NCI-H2029 treated with DMSO at 0.1 percent for 48 hours (cell line): Measurements from ENCODE around the gene PDZK1IP1.
"Not testable (repeated sequence)": the region's sequence is repeated elsewhere in the genome, so short reads cannot be mapped to it uniquely, and the experiment has no call there.

Experiments used
- DNase-seq: peaks from one replicate; lab custom pipeline; 2025; lab: John Stamatoyannopoulos, UW

Gene PDZK1IP1

GRCh38 chr1:47181095-47181954 lies 8.5 kb downstream of the PDZK1IP1 start:
- DNase-seq, result no peak

GRCh38 chr1:47180603-47181094 lies 9.2 kb downstream of the PDZK1IP1 start:
- peak; percentile 97 for DNase-seq

GRCh38 chr1:47179988-47180563 lies 9.8 kb downstream of the PDZK1IP1 start:
- peak; percentile 93 for DNase-seq

- peak; percentile 97 for DNase-seq
These were observed 10.5 kb downstream of the PDZK1IP1 start for GRCh38 chr1:47179017-47179987.

- no peak for DNase-seq
These were observed 11.2 kb downstream of the PDZK1IP1 start for GRCh38 chr1:47178654-47179016.

GRCh38 chr1:47178020-47178419 lies 11.8 kb downstream of the PDZK1IP1 start:
- no peak for DNase-seq

- DNase-seq, result peak; percentile 95
These were observed 14.5 kb downstream of the PDZK1IP1 start for GRCh38 chr1:47175227-47175934.

- DNase-seq, result no peak
These were observed 15.2 kb downstream of the PDZK1IP1 start for GRCh38 chr1:47174656-47175020.

GRCh38 chr1:47172782-47173181 lies 17.1 kb downstream of the PDZK1IP1 start:
- DNase-seq, result no peak

- no peak for DNase-seq
These were observed 25.3 kb downstream of the PDZK1IP1 start for GRCh38 chr1:47164552-47164951.

GRCh38 chr1:47161298-47162040 lies 28.4 kb downstream of the PDZK1IP1 start:
- DNase-seq, result no peak

- no peak for DNase-seq
These were observed 29.1 kb downstream of the PDZK1IP1 start for GRCh38 chr1:47160716-47161115.

GRCh38 chr1:47157957-47158356 lies 31.9 kb downstream of the PDZK1IP1 start:
- not testable (repeated sequence) for DNase-seq

GRCh38 chr1:47156457-47156856 lies 33.4 kb downstream of the PDZK1IP1 start:
- not testable (repeated sequence) for DNase-seq

GRCh38 chr1:47149162-47149561 lies 40.7 kb downstream of the PDZK1IP1 start:
- not testable (repeated sequence) for DNase-seq

GRCh38 chr1:47147047-47147785 lies 42.6 kb downstream of the PDZK1IP1 start:
- DNase-seq, result no peak

- not testable (repeated sequence) for DNase-seq
These were observed 43.3 kb downstream of the PDZK1IP1 start for GRCh38 chr1:47146495-47146894.

- DNase-seq, result not testable (repeated sequence)
These were observed 46.2 kb downstream of the PDZK1IP1 start for GRCh38 chr1:47143654-47144053.

- not testable (repeated sequence) for DNase-seq
These were observed 49.5 kb downstream of the PDZK1IP1 start for GRCh38 chr1:47140358-47140757.
